Measurements from ENCODE around the gene HIRIP3.
A peak's percentile ranks its signal among the peaks of the same experiment; 100 is the strongest.

The HIRIP3 gene

DNA sequence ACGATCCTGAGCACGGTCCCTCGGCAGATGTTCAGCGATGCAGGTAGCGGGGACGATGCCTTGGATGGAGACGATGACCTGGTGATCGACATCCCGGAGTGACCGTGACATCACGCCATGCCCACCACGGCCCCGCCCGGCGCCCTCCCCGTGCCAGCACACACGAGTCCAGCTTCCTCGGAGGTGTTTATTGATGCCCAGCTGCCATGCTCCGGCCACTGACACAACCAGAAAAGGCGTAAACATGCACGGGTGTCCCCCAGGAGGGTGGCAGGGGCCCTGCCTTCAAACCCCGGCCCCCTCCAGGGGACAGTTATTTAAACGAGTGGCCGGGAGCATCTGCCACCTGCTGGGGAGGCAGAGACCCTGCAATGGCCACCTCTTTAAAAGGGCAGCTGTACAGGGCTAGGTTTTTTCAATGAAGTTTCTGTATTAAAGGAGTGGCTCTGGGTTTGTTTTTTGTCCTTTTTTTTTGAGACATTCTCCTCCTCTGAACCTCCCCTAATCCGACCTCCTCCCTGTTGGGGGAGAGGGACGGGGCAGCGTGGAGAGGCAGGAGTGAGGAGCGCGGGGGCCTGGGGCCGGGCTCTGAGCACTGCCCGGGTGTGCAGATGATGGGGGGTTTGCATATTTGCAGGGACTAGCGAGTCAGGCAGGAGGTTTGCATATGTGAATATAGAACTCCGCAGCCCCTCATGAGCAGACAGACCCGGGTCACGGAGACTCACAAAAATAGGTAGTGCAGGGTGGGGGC, 10.1 kb upstream of the HIRIP3 start:
- Histone ChIP-seq H3K27ac (ENCODE audit: low read length) (no peak overlapping the region), H3K4me3 (ENCODE audit: low read depth in 1 of 2, low read length in 2 of 2) (no peak overlapping the region), H3K27me3 (ENCODE audit: low read depth, low read length) (peaks cover 10% of the 10 kb centered on the region), H3K9me3 (ENCODE audit: control insufficient read depth in 1 of 2, low read length in 2 of 2) (no peaks in the 10 kb centered on the region), H3K36me3 (ENCODE audit: control insufficient read depth in 1 of 2, insufficient read depth in 2 of 2, low read length in 2 of 2) (peaks cover 0 to 18% of the 10 kb centered on the region in 2 donors), H3K4me1 (ENCODE audit: control insufficient read depth in 1 of 2, insufficient read depth in 2 of 2, low read length in 2 of 2) (peaks cover 0 to 16% of the 10 kb centered on the region in 2 donors)

- Histone ChIP-seq H3K4me1 (ENCODE audit: control insufficient read depth in 1 of 2, insufficient read depth in 2 of 2, low read length in 2 of 2) (peaks cover 0 to 9% of the 10 kb centered on the region in 2 donors), H3K27ac (ENCODE audit: low read length) (no peak overlapping the region), H3K4me3 (ENCODE audit: low read depth in 1 of 2, low read length in 2 of 2) (no peak overlapping the region), H3K36me3 (ENCODE audit: control insufficient read depth in 1 of 2, insufficient read depth in 2 of 2, low read length in 2 of 2) (peaks cover 0 to 25% of the 10 kb centered on the region in 2 donors), H3K9me3 (ENCODE audit: control insufficient read depth in 1 of 2, low read length in 2 of 2) (no peaks in the 10 kb centered on the region), H3K27me3 (ENCODE audit: low read depth, low read length) (peaks cover 4% of the 10 kb centered on the region)
These were observed 9.4 kb upstream of the HIRIP3 start for GRCh38 chr16:30004811-30005242.

- Histone ChIP-seq H3K36me3 (ENCODE audit: control insufficient read depth in 1 of 2, insufficient read depth in 2 of 2, low read length in 2 of 2) (peaks cover 0 to 26% of the 10 kb centered on the region in 2 donors), H3K4me3 (ENCODE audit: low read depth in 1 of 2, low read length in 2 of 2) (no peak overlapping the region), H3K27ac (ENCODE audit: low read length) (no peak overlapping the region), H3K4me1 (ENCODE audit: control insufficient read depth in 1 of 2, insufficient read depth in 2 of 2, low read length in 2 of 2) (peaks cover 0 to 8% of the 10 kb centered on the region in 2 donors), H3K27me3 (ENCODE audit: low read depth, low read length) (peaks cover 3% of the 10 kb centered on the region), H3K9me3 (ENCODE audit: control insufficient read depth in 1 of 2, low read length in 2 of 2) (no peaks in the 10 kb centered on the region)
These were observed 9.0 kb upstream of the HIRIP3 start for GRCh38 chr16:30004424-30004776.

GRCh38 chr16:30003670-30004423, 8.4 kb upstream of the HIRIP3 start:
- Histone ChIP-seq H3K9me3 (ENCODE audit: control insufficient read depth in 1 of 2, low read length in 2 of 2) (no peaks in the 10 kb centered on the region), H3K4me1 (ENCODE audit: control insufficient read depth in 1 of 2, insufficient read depth in 2 of 2, low read length in 2 of 2) (peaks cover 0 to 8% of the 10 kb centered on the region in 2 donors), H3K36me3 (ENCODE audit: control insufficient read depth in 1 of 2, insufficient read depth in 2 of 2, low read length in 2 of 2) (peaks cover 0 to 26% of the 10 kb centered on the region in 2 donors), H3K4me3 (ENCODE audit: low read depth in 1 of 2, low read length in 2 of 2) (no peak overlapping the region), H3K27me3 (ENCODE audit: low read depth, low read length) (peaks cover 3% of the 10 kb centered on the region), H3K27ac (ENCODE audit: low read length) (no peak overlapping the region)

GRCh38 chr16:30002614-30003346, 7.4 kb upstream of the HIRIP3 start:
- Histone ChIP-seq H3K27ac (ENCODE audit: low read length) (no peak overlapping the region), H3K4me3 (ENCODE audit: low read depth in 1 of 2, low read length in 2 of 2) (no peak overlapping the region), H3K36me3 (ENCODE audit: control insufficient read depth in 1 of 2, insufficient read depth in 2 of 2, low read length in 2 of 2) (peaks cover 0 to 26% of the 10 kb centered on the region in 2 donors), H3K4me1 (ENCODE audit: control insufficient read depth in 1 of 2, insufficient read depth in 2 of 2, low read length in 2 of 2) (peaks cover 0 to 8% of the 10 kb centered on the region in 2 donors), H3K27me3 (ENCODE audit: low read depth, low read length) (no peaks in the 10 kb centered on the region), H3K9me3 (ENCODE audit: control insufficient read depth in 1 of 2, low read length in 2 of 2) (no peaks in the 10 kb centered on the region)

DNA sequence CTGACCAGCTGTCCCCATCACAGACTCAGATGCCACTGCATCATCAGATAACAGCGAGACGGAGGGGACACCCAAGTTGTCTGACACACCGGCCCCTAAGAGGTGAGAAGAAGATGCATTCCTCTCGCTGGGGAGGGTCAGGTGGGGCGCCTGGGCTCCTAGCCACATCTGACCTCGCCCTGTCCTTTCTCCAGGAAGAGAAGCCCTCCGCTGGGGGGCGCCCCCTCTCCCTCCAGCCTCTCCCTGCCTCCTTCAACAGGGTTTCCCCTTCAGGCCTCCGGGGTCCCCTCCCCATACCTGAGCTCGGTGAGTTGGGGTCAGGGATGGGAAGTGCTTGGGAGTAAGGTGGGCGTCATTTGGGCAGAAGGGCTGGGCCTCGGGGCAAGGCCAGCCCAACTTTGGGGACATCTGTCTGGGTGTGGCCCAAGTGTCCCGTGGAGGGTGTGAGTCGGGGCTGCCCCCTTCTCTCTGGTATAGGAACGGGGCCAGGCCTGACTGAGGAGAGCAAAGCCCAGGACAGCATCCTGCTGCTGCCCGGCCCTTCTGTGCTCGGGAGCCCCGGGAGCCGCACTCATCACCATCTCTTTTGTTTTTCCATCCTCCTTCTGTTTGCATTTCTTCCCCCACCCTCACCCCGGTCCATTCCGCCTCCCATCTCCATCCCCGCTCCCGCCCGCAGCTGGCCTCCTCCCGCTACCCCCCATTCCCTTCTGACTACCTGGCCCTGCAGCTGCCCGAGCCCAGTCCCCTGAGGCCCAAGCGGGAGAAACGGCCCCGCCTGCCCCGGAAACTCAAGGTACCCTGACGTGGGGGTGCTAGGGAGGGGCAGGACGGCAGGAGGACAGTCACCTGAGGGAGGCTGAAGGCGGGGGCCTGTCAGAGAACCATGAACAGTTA, 5.6 kb upstream of the HIRIP3 start:
- H3K36me3 ChIP-seq (ENCODE audit: control insufficient read depth in 1 of 2, insufficient read depth in 2 of 2, low read length in 2 of 2) = peaks cover 0 to 26% of the 10 kb centered on the region in 2 donors

DNA sequence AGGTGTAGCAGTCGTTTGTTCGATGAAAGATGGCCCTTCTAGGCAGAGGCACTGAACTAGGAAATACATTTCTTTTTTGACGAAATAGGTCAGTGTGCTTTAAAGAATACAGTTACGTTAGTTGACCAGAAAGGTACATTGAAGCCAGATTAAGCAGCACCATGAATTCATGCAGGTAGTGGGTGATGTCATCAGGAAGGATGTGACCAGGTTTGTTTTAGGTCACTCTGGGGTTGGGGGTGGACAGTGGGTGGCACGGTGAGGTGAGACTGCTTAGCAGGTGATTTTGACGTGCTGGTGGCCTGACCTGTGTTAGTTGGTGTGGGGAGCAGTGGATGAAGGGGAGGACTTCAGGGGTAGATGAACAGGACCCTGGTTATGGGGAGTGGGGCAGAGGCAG, 4.2 kb upstream of the HIRIP3 start:
- Histone ChIP-seq H3K4me3 (ENCODE audit: low read depth in 1 of 2, low read length in 2 of 2) (no peak overlapping the region), H3K27ac (ENCODE audit: low read length) (no peak overlapping the region), H3K36me3 (ENCODE audit: control insufficient read depth in 1 of 2, insufficient read depth in 2 of 2, low read length in 2 of 2) (peaks cover 0 to 30% of the 10 kb centered on the region in 2 donors), H3K4me1 (ENCODE audit: control insufficient read depth in 1 of 2, insufficient read depth in 2 of 2, low read length in 2 of 2) (peaks cover 10 to 14% of the 10 kb centered on the region in 2 donors), H3K27me3 (ENCODE audit: low read depth, low read length) (no peaks in the 10 kb centered on the region), H3K9me3 (ENCODE audit: control insufficient read depth in 1 of 2, low read length in 2 of 2) (no peaks in the 10 kb centered on the region)

More for the DNA sequence above, 5.6 kb upstream of the HIRIP3 start:
- peaks cover 6 to 17% of the 10 kb centered on the region in 2 donors for H3K4me1 ChIP-seq (ENCODE audit: control insufficient read depth in 1 of 2, insufficient read depth in 2 of 2, low read length in 2 of 2)
- H3K9me3 ChIP-seq (ENCODE audit: control insufficient read depth in 1 of 2, low read length in 2 of 2) = no peaks in the 10 kb centered on the region
- H3K27ac ChIP-seq (ENCODE audit: low read length) = no peak overlapping the region
- H3K4me3 ChIP-seq (ENCODE audit: low read depth in 1 of 2, low read length in 2 of 2) = no peak overlapping the region
- no peaks in the 10 kb centered on the region for H3K27me3 ChIP-seq (ENCODE audit: low read depth, low read length)

- Histone ChIP-seq H3K4me3 (ENCODE audit: low read depth in 1 of 2, low read length in 2 of 2) (peak overlapping the region; percentile 95 to 98), H3K9me3 (ENCODE audit: control insufficient read depth in 1 of 2, low read length in 2 of 2) (no peaks in the 10 kb centered on the region), H3K4me1 (ENCODE audit: control insufficient read depth in 1 of 2, insufficient read depth in 2 of 2, low read length in 2 of 2) (peaks cover 20 to 22% of the 10 kb centered on the region in 2 donors), H3K27ac (ENCODE audit: low read length) (peak overlapping the region; percentile 46), H3K27me3 (ENCODE audit: low read depth, low read length) (no peaks in the 10 kb centered on the region), H3K36me3 (ENCODE audit: control insufficient read depth in 1 of 2, insufficient read depth in 2 of 2, low read length in 2 of 2) (peaks cover 12 to 40% of the 10 kb centered on the region in 2 donors)
These were observed 1.4 kb upstream of the HIRIP3 start for GRCh38 chr16:29996766-29997250.

GRCh38 chr16:29995911-29996765, 721 bp upstream of the HIRIP3 start, which contains the start of gene INO80E:
INO80E (plus strand) TSS chr16:29996241; CDS start chr16:29996311, 70 bp downstream.
- H3K4me1 ChIP-seq (ENCODE audit: control insufficient read depth in 1 of 2, insufficient read depth in 2 of 2, low read length in 2 of 2) = peaks cover 20 to 22% of the 10 kb centered on the region in 2 donors
- H3K4me3 ChIP-seq (ENCODE audit: low read depth in 1 of 2, low read length in 2 of 2) = peak within 1 kb of the TSS; percentile 95 to 98
- H3K27ac ChIP-seq (ENCODE audit: low read length) = peak within 1 kb of the TSS; percentile 99
- H3K36me3 ChIP-seq (ENCODE audit: control insufficient read depth in 1 of 2, insufficient read depth in 2 of 2, low read length in 2 of 2) = peaks cover 12 to 42% of the 10 kb centered on the region in 2 donors
- no peaks in the 10 kb centered on the region for H3K9me3 ChIP-seq (ENCODE audit: control insufficient read depth in 1 of 2, low read length in 2 of 2)
- no peaks in the 10 kb centered on the region for H3K27me3 ChIP-seq (ENCODE audit: low read depth, low read length)

Data from muscle layer of duodenum (tissue), 2 donors.